Neural progenitor cell (in vitro differentiated cells): ENCODE results near the gene THRB.

Source experiments
- CTCF ChIP-seq: fragments of 200-600 bp; sonication (generic); IDR thresholded peaks from 2 replicates; pipeline ENCODE4 v1.5.1; 2017; ENCODE audit warnings: antibody characterized with exemption, mild to moderate bottlenecking
- EZH2 ChIP-seq: fragments of 200-600 bp; sonication (generic); IDR thresholded peaks from 2 replicates; pipeline ENCODE4 v1.6.1; 2017; ENCODE audit warnings: antibody characterized with exemption, mild to moderate bottlenecking, moderate library complexity
- EZH2phosphoT487 ChIP-seq: fragments of 200-600 bp; sonication (generic); IDR thresholded peaks from 2 replicates; pipeline ENCODE4 v1.6.1; 2017; ENCODE audit warnings: antibody characterized with exemption

DNA sequence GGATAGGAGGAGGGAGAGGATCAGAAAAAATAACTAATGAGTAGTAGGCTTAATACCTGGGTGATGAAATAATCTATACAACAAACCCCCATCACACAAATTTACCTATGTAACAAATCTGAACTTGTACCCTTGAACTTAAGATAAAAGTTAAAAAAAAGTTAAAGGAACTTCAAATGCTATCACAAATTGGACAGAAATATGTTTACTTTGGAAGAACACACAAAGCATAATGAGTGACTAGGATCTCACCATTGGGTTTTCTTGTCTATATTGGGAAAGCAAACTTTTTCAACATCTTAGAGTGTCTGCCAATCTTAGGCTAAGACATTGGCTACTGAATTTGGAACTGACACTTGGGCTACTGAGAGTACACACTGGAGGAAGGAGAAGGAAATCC is 140.4 kb downstream of the THRB start:
- TF ChIP-seq CTCF, result no peak
- no peak for TF ChIP-seq EZH2
- no peak for TF ChIP-seq EZH2phosphoT487
